ENCODE measurements around the gene B4GAT1.

The B4GAT1 gene

GRCh38 chr11:66317322-66317722 is 30.1 kb downstream of the B4GAT1 start:
- no peaks in the 10 kb centered on the region for H3K36me3 ChIP-seq (ENCODE audit: control insufficient read depth, insufficient read depth, low read length)
- TF ChIP-seq CTCF (IDR thresholded peaks at IDR 0.05; ENCODE audit: insufficient read depth, low read length, poor library complexity, severe bottlenecking), result no peak
- DNase-seq (ENCODE audit: extremely low read depth, insufficient read length), result no peak
- no peak overlapping the region for H3K4me3 ChIP-seq (replicated peaks; ENCODE audit: low read depth, low read length)
- H3K27me3 ChIP-seq (replicated peaks; ENCODE audit: control insufficient read depth, insufficient read depth, low read length), result no peaks in the 10 kb centered on the region; the same call in 1 of the 2 replicates

- no peak within 1 kb of the TSS for H3K4me3 ChIP-seq (replicated peaks; ENCODE audit: low read depth, low read length)
- TF ChIP-seq CTCF (IDR thresholded peaks at IDR 0.05; ENCODE audit: insufficient read depth, low read length, poor library complexity, severe bottlenecking), result no peak
- no peak for DNase-seq (ENCODE audit: extremely low read depth, insufficient read length)
- no peaks in the 10 kb centered on the region for H3K36me3 ChIP-seq (ENCODE audit: control insufficient read depth, insufficient read depth, low read length)
- no peaks in the 10 kb centered on the region; the same call in 1 of the 2 replicates for H3K27me3 ChIP-seq (replicated peaks; ENCODE audit: control insufficient read depth, insufficient read depth, low read length)
Measured at GRCh38 chr11:66316849-66317251, 30.6 kb downstream of the B4GAT1 start, which contains the start of gene CD248. Gene CD248, minus strand, starts transcription at chr11:66317044. Its CDS starts 17 bp downstream, at chr11:66317027.

GRCh38 chr11:66315921-66316811 is 31.3 kb downstream of the B4GAT1 start:
- Histone ChIP-seq H3K4me3 (replicated peaks; ENCODE audit: low read depth, low read length) (no peak overlapping the region), H3K27me3 (replicated peaks; ENCODE audit: control insufficient read depth, insufficient read depth, low read length) (no peaks in the 10 kb centered on the region; the same call in 1 of the 2 replicates), H3K36me3 (ENCODE audit: control insufficient read depth, insufficient read depth, low read length) (no peaks in the 10 kb centered on the region)
- no peak for TF ChIP-seq CTCF (IDR thresholded peaks at IDR 0.05; ENCODE audit: insufficient read depth, low read length, poor library complexity, severe bottlenecking)
- DNase-seq (ENCODE audit: extremely low read depth, insufficient read length), result no peak

GRCh38 chr11:66315498-66315885 is 31.9 kb downstream of the B4GAT1 start:
- no peak overlapping the region for H3K4me3 ChIP-seq (replicated peaks; ENCODE audit: low read depth, low read length)

More at GRCh38 chr11:66315498-66315885, 31.9 kb downstream of the B4GAT1 start:
- no peaks in the 10 kb centered on the region for H3K36me3 ChIP-seq (ENCODE audit: control insufficient read depth, insufficient read depth, low read length)
- no peaks in the 10 kb centered on the region; the same call in 1 of the 2 replicates for H3K27me3 ChIP-seq (replicated peaks; ENCODE audit: control insufficient read depth, insufficient read depth, low read length)
- TF ChIP-seq CTCF (IDR thresholded peaks at IDR 0.05; ENCODE audit: insufficient read depth, low read length, poor library complexity, severe bottlenecking), result no peak
- DNase-seq (ENCODE audit: extremely low read depth, insufficient read length), result no peak

Measured in GM06990 (cell line).